Tibial nerve (tissue), 4 donors: ENCODE results near the gene KLF13. TPM values are rescaled to one million over a fixed set of nuclear protein-coding genes. Genes with fewer than 3 reads are reported as not detected.

Source experiments
- DNase-seq, 2 donors: peaks; one replicate each; pipeline ENCODE4 v3.0.0-alpha.2; 2019; ENCODE audit warnings: low spot score in 2 of 2
- H3K27ac ChIP-seq, 4 donors: fragments of 200-600 bp; sonication (generic) in 3 of 4; one replicate each; pipeline ENCODE4 v1.5.1; 2017 to 2019; ENCODE audit warnings: mild to moderate bottlenecking in 1 of 4
- H3K27me3 ChIP-seq, 2 donors: fragments of 200-600 bp; sonication (generic) in 1 of 2; one replicate each; pipeline versions ENCODE4 v1.5.1 to v1.6.0; 2017 to 2019
- H3K36me3 ChIP-seq, 3 donors: fragments of 200-600 bp; sonication (generic); one replicate each; pipeline ENCODE4 v1.5.1; 2018 to 2019
- H3K4me1 ChIP-seq, 4 donors: fragments of 200-600 bp; sonication (generic) in 3 of 4; one replicate each; pipeline ENCODE4 v1.5.1; 2017 to 2019
- H3K4me3 ChIP-seq, 4 donors: fragments of 200-600 bp; sonication (generic) in 3 of 4; one replicate each; pipeline ENCODE4 v1.5.1; 2017 to 2019; ENCODE audit warnings: mild to moderate bottlenecking in 1 of 4, moderate library complexity in 1 of 4
- H3K9me3 ChIP-seq, 4 donors: fragments of 200-600 bp; sonication (generic) in 3 of 4; one replicate each; pipeline ENCODE4 v1.5.1; 2017 to 2019
- EP300 ChIP-seq, 2 donors: sonication (generic); formaldehyde crosslinking; IDR thresholded peaks; one replicate each; pipeline ENCODE4 v1.6.1; 2017; ENCODE audit warnings: antibody characterized with exemption in 2 of 2, mild to moderate bottlenecking in 1 of 2
- POLR2A ChIP-seq, 2 donors: fragments of 450-650 bp; IDR thresholded peaks; one replicate each; pipeline ENCODE4 v1.6.1; 2017; ENCODE audit warnings: antibody characterized with exemption in 2 of 2, mild to moderate bottlenecking in 2 of 2, moderate library complexity in 2 of 2
- WGBS, 2 donors: methylation state at CpG; one replicate each; pipeline ENCODE4 v1.1.5; 2018; 5-methylcytosine and 5-hydroxymethylcytosine counted together
- total RNA-seq, 4 donors: library from RNA; depleted of rRNA; stranded (reverse); fragments of >200 nt; gene quantifications; one replicate each; pipeline ENCODE4 v1.1.0, GENCODE V29; 2016
- TF ChIP-seq, protein P1 (sequence below), 5 experiments: fragments of 200-600 bp in 3 of 5; fragments of 450-650 bp in 2 of 5; sonication (generic) in 3 of 5; IDR thresholded peaks; one replicate each; pipeline ENCODE4 v1.5.1; 2016 to 2019; ENCODE audit warnings: antibody characterized with exemption in 5 of 5, mild to moderate bottlenecking in 3 of 5, moderate library complexity in 2 of 5

The KLF13 gene
- total RNA-seq, 4 donors from 2014 or later: 61.2 to 77.9 (median 75.1) TPM

DNA sequence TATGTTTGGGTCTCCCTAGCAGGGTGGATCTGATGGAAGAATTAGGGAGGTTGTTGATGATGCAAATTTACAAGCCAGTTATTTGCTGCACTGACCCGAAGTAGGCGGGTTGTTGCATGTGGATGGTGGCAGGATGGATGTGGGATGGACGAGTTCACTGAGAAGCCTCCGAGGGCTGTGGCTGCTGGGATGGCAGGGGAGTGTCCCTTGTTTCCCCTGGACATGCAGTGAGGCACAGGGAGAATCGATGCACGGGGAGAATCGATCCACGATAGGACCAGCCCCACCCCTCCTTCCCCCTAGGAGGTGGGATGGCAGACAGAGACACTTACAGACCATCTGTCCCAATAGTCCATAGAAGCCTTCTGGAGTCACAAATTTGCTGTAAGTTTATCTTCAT lies 31.0 kb upstream of the KLF13 start:
- Histone ChIP-seq H3K27me3 (no peaks in the 10 kb centered on the region), H3K4me3 (no peak overlapping the region), H3K36me3 (no peaks in the 10 kb centered on the region), H3K9me3 (no peaks in the 10 kb centered on the region), H3K27ac (no peak overlapping the region), H3K4me1 (peaks cover 0 to 52% (median 7%) of the 10 kb centered on the region in 4 donors)
- peak in 1 of 2 donors; percentile 8 for DNase-seq
- WGBS, 2 donors: 51 to 60% methylated on average over 8 of the region's 8 CpGs
- TF ChIP-seq, protein P1, sequence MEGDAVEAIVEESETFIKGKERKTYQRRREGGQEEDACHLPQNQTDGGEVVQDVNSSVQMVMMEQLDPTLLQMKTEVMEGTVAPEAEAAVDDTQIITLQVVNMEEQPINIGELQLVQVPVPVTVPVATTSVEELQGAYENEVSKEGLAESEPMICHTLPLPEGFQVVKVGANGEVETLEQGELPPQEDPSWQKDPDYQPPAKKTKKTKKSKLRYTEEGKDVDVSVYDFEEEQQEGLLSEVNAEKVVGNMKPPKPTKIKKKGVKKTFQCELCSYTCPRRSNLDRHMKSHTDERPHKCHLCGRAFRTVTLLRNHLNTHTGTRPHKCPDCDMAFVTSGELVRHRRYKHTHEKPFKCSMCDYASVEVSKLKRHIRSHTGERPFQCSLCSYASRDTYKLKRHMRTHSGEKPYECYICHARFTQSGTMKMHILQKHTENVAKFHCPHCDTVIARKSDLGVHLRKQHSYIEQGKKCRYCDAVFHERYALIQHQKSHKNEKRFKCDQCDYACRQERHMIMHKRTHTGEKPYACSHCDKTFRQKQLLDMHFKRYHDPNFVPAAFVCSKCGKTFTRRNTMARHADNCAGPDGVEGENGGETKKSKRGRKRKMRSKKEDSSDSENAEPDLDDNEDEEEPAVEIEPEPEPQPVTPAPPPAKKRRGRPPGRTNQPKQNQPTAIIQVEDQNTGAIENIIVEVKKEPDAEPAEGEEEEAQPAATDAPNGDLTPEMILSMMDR (IDR thresholded peaks at IDR 0.05): no peak
- no peak for TF ChIP-seq POLR2A (IDR thresholded peaks at IDR 0.05)
- no peak for TF ChIP-seq EP300 (IDR thresholded peaks at IDR 0.05)

DNA sequence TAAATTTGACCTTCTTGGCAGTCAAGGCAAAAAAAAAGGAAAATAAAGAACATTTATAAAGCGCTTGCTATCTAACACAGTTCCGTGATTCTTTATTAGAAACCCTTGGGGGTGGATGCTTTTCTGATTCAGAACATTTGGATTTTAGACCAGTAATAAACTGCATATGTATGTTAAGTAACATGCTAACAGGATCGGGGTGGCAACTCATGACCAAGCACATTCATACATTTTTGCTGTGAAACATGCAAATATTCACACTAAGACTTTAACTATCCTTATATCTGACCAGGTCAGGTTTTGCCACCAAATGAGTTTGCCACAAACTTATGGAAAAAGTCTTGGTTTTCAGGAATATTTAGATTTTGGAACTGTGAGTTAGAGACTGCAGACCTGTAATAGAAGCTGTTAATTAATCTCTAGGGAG lies 30.4 kb upstream of the KLF13 start:
- no peak for DNase-seq
- Histone ChIP-seq H3K36me3 (no peaks in the 10 kb centered on the region), H3K9me3 (no peaks in the 10 kb centered on the region), H3K4me3 (no peak overlapping the region), H3K4me1 (peaks cover 0 to 57% (median 11%) of the 10 kb centered on the region in 4 donors), H3K27me3 (no peaks in the 10 kb centered on the region), H3K27ac (peak overlapping the region in 1 of 4 donors; percentile 2)
- TF ChIP-seq, protein P1 (IDR thresholded peaks at IDR 0.05): no peak
- TF ChIP-seq EP300 (IDR thresholded peaks at IDR 0.05) (no peak), POLR2A (IDR thresholded peaks at IDR 0.05) (no peak)
- WGBS, 2 donors: 46 to 52% methylated on average over 3 of the region's 3 CpGs

DNA sequence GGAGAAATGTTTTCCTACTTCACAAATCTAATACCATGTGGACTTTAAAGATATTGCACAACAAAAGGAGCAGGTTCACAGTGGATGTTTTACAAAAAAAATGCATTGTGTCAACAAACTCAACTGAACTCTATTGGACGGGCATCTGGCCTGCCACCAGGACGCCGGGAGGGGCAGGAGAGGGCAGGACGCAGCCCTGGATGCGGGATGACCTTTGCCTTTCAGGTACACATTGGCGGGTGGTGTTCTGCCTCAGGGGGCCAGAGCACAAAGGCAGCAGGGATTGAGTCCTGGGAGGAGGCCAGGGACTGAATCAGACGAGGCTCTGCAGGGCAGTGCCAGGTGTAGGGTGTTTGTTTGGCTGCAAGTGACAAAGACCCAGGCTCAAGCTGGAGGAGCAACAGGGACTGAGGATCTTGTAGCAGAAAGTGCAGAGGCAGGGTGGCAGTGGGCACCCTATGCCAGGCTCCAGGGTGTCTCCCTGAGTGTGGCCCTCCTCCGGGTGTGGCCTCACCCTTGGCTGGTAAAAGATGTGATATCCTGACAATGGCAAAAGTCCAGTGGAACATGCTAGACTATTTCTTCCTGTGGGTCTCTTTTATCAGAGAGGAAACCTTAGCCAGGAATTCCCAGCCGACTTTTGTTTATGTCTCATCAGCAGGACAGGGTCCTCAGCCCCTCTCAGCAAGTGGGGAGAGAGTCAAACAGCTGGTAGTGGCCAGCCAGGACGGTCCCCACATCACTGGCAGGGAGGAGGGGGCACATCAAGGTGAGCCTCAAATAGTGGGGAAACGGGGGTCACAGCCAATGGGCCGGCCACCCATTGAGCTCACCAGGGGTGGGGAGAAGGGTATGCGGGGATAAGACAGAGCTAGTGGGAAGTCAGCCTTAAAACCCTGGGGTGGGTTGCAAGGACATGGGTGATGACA lies 29.7 kb upstream of the KLF13 start:
- Histone ChIP-seq H3K27me3 (no peaks in the 10 kb centered on the region), H3K36me3 (no peaks in the 10 kb centered on the region), H3K27ac (peak overlapping the region in 1 of 4 donors; percentile 2), H3K9me3 (no peaks in the 10 kb centered on the region), H3K4me3 (no peak overlapping the region), H3K4me1 (peaks cover 0 to 64% (median 14%) of the 10 kb centered on the region in 4 donors)
- WGBS, 2 donors: 50 to 62% methylated on average over 13 of the region's 13 CpGs
- TF ChIP-seq POLR2A (IDR thresholded peaks at IDR 0.05) (no peak), EP300 (IDR thresholded peaks at IDR 0.05) (no peak)
- TF ChIP-seq, protein P1 (IDR thresholded peaks at IDR 0.05): no peak
- peak in 1 of 2 donors; percentile 9 for DNase-seq

DNA sequence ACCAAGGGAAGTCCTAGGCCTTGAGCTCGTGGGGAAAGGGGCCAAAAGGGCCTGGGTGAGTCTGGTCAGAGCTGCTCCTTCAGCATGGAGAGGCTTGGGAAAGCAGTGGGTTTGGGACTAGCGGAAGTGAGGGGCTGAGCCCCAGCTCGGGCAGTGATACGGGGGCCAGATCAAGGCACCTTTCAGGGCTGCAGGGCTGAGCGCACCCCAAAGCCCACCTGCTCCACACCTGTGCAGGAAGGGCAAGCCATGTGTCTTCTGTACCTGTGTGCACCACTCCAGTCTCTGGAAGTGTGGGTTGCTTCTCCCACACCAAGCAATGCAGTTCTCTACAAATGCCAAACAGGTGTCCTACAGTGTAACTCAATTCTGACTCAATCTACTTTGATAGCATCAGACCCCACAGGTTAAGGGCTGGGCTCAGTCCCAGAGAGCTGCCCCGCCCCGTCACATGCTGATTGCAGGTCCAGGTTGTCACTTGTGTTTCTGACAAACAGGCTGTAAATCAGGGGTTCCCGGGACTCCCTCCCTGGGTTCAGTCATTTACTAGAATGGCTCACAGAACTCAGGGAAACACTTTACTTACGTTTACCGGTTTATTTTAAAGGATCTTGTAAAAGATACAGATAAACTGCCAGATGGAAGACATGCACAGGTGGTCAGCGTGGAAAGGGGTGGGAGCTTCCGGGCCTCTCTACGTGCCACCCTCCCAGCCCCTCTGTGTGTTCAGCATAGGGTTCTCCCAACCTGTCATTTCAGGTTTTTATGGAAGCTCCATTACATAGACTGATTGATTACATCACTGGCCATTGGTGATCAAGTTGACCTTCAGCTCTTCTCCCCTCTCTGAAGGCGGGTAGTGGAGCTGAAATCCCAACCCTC lies 28.8 kb upstream of the KLF13 start:
- peak in 1 of 2 donors; percentile 10 for DNase-seq
- H3K27me3 ChIP-seq: no peaks in the 10 kb centered on the region
- H3K4me1 ChIP-seq: peaks cover 0 to 65% (median 14%) of the 10 kb centered on the region in 4 donors
- no peak overlapping the region for H3K4me3 ChIP-seq
- H3K36me3 ChIP-seq: no peaks in the 10 kb centered on the region
- H3K27ac ChIP-seq: no peak overlapping the region
- no peaks in the 10 kb centered on the region for H3K9me3 ChIP-seq
- 92 to 94% methylated on average over 14 of the region's 14 CpGs for WGBS, 2 donors
- TF ChIP-seq, protein P1 (IDR thresholded peaks at IDR 0.05): no peak
- no peak for TF ChIP-seq EP300 (IDR thresholded peaks at IDR 0.05)
- no peak for TF ChIP-seq POLR2A (IDR thresholded peaks at IDR 0.05)
